Left forelimb (tissue), 1 donor: ENCODE results near the gene MBOAT2.

Experiments used
- DNase-seq: peaks from one replicate; pipeline ENCODE4 v3.0.0-alpha.2; 2018; ENCODE audit warnings: low spot score

The MBOAT2 gene

DNA sequence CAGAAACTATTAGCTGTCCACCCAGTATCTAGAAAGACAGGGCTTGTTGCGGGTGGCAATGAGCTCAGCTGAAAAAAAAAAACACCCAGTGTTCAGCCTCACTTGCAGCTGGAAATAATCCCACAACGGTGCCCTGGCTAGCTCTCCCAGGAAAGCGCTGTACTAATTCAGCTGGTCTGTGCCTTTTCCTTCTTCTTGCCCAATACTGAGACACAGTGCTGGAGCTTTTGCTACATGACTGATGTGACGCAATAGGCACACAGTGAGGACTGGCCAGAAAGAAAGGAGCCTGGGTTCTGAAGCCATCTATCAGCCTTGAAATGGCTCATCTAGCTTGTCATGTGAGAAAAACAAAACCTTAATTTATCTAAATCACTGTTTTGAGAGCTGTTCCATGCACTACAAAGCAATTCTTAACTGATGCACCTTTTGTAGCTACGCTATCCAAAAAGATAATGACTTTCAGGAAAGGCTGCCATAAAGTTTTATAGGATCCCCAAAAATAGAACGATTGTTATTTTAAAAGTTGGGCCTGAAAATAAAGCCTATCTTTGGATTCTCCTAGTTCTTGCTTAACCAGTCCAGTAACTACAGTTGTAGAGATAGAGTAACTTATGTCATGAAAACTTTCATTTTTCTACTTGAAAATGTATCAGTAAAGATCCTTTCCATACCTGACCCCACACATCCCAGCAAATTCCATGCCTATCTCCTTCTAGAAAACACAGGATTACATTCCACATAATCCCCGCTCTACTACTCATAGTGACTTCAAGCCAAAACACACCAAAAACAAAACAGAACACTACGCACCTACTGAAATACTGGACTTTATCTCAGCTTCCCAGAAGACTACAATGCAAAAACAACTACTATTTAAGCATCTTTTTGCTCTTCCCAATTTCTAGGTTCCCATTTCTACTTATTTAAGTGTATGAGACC, 181.9 kb downstream of the MBOAT2 start:
- DNase-seq, result no peak

DNA sequence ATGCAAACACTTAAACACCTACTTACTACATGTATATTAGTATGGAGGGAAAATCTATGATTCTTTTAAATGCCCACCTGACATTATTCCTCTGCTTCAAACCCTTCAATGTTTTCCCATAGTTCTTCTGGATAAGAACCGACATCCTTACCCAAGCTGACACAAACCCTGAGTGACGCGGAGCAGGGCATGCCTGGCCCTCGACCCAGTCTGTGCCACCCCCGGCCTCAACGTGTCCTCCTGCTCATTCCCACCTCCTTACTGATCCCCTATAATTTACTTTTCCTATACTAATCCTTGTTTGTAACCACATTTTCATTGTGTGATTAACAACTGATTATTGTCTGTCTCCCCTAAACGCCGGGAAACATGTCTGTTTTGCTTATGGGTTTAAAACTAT, 183.5 kb downstream of the MBOAT2 start:
- no peak for DNase-seq

DNA sequence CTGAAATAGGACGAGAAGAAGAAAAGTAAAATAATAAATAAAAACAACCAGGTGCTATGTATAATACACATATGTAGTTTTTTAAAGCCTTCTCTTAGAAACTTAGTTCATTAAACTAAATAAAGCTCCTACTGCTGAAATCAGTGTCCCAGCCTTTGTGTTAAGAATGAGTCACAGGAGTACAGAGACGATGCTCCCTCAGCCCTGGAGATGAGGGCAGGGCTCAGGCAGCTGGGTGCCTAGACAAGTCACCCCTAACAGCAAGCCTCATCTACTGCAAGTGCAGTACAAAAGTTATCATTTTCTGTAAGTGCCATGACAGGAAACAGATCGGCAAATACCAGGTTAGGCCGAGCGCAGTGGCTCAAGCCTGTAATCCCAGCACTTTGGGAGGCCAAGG, 184.3 kb downstream of the MBOAT2 start:
- no peak for DNase-seq

DNA sequence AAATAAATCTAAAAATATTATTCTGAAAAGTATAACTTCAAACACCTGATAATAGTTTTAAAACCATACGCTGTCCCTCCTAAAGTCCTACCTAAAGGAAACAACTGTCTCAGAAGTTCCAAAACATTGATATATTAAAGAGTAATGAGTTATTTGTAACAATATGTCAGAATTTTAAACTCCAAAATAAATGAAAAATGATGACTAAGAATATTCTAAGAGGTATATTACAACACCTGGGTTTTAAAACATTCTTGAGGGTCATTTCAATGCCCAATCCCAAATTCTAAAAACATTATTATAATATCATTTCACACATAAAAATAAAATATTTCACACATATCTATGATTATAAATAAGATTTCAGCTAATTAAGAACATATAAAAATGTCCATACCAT, 186.3 kb downstream of the MBOAT2 start:
- DNase-seq, result no peak

DNA sequence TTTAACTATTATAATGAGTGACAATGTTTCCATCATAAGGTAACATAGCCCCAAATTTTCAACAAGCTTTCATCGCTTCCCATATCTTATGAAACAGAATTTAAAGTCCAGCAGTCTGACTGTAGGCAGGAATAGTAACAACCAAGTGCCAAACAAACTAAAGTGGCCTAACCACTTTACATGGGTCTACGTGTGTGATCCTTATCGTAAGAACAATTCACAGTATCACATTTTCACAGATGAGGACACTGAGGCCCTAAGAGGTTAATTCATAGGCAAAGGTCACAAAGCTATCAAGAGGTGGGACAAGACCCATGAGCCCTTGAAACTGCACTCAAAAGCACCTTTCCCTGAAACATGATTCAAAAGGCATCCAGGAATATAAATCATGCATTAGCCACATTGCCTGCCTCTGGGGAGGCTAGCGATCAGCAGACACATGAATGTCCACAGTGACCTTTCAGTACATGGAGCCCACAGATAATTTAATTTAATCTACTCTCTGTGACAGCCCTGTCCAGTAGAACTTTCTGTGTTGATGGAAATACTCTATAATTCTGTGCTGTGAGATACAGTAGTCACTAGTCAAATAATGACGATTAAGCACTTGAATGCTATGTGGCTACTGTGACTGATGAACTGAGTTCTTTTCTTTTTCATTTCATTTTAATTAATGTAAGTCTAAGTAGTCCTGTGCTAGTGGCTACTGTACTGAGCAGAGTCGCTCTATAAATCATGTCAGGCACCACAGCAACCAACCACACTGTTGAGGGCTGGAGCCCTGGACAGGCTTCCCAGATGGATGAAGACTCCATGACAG, 196.4 kb downstream of the MBOAT2 start:
- no peak for DNase-seq

DNA sequence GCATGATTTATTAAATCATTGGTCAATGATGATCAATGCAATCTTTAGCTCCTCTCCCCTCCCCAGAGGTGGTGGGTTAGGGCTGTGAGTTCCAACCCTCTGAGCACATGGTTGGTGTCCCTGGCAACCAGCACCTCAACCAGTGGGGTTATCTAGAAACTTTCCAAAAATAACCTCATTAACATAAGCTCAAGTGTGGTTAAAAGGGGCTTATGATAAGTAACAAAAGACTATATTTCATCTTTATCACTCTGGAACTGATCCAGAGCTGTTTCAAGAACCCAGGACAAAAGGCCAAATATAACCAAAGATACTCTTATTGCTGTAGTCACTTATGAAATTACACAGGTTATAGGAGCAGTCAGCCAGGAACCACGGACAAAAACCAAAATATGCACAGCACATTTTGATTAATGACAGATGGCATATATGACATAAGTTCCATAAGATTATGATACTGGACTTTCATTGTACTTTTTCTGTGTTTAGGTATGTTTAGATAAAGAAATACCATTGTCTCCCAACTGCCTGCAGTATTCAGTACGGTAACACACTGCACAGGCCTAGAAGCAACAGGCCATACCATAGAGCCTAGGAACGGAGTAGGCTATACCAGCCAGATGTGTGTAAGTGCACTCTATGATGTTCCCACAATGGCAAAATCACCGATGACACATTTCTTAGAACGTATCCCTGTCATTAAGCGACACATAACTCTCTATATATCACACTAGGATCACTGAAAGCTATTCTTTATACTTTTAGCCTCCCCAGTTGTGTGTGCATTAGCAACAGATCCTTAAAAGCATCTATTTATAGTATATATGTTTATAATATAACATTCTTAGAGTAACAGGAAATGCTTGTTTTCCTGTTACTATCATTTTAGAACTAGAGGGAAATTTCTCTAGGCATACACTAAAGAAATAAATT, 197.9 kb downstream of the MBOAT2 start:
- DNase-seq, result no peak

DNA sequence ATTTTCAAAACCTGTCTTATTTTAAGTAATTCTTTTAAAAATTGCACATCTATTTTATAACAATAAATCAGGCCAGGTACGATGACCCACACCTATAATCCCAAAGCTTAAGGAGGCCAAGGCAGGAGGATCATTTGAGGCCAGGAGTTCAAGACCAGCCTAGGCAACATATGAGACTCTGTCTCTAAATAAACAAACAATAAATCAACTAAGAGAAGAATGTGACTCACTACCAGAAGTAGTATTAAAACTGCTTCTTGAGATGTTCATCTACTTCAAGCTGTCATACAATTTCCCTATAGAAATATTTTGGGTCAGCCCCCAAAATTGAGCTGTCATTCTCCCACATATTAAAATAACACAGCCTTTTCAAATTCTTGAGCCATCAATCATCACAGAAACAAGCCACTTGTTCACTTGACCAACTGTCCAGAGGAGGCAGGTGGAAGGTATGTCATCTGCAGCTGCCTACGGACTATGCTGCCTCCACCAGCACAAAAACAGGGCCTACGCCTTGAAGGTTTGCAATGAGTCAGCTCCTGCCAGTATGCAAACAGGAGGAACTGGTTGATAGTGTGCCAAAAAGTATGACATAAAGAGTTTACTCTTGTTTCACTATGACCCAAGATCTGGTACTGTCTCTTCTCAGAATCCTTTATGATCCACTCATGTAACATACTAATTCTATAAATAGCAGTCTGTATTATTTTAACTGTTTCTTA, 199.7 kb downstream of the MBOAT2 start:
- DNase-seq, result no peak

DNA sequence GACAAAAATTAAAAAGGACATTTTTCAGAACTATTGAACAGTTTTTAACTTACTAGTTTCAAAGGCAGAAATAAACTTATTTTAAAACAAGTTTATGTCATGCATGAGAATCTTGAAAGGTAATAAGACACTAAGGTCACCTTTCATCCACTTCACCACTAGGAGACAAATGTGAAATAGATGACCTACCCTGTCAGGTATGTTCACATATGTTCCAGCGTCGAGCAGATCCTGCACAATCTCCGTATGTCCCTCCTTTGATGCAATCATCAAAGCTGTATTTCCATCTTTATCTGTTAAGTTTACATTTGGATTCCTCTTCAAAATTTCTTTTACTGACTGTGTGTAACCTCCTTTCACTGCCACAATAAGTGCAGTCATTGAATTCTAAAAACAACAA, 200.7 kb downstream of the MBOAT2 start:
- no peak for DNase-seq
